HG02798 (cell line): ENCODE results near the gene HYAL4.
"Not testable (repeated sequence)": the region's sequence is repeated elsewhere in the genome, so short reads cannot be mapped to it uniquely, and the experiment has no call there.

ENCODE experiments used
- ATAC-seq: cut with Tn5 transposase; IDR thresholded peaks from one replicate; pipeline ENCODE4 v1.9.1; 2021; ENCODE audit warnings: mild to moderate bottlenecking; ENCODE audit not compliant: unreplicated experiment, poor library complexity

The HYAL4 gene

DNA sequence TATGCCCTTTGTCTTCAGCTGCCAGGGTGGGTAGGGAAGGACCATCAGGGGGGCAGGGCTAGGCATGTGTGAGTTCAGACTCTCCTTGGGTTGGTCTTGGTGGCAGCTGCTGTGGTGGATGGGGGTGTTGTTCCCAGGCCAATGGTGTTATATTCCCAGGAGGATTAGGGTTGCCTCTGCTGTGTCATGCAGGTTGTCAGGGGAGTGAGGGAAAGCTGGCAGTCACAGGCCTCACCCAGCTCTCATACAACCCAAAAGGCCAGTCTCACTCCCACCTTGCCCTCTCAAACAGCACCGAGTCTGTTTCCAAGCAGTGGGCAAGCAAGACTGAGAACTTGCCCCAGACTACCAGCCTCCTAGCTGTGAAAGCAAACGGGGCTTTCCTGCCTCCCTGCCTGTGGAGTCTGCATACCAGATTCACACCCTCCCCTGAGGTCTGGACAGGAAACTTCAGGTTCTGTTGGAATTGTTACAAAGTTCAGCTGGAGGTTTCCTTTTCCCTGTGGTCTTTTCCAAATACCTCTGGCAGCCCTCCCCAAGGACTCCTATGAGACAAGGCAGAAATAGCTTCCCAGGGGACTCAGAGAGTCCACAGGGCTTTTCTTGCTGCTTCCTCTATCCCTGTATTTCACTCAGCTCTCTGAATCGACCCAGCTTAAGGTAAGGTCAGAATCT is 1.4 kb downstream of the HYAL4 start:
- peak; percentile 45 for ATAC-seq

DNA sequence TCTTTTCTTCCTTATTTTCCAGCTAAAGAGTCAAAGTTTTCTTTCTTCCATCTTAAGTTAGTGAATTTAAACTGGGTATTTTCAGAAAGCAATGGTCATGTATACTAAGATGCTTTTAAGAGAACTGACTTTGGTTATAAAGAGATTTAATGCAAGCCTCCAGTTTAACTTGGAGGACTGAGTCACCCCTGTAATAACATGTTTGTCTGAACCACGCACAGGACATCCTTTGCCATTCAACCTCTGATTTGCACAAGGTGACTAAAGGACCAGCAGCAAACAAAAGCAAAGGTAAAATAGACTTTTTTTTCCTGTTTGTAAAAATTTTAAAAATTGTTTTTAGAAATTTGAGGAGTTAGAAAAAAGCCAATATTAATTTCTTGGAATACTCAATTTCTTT is 2.9 kb downstream of the HYAL4 start:
- ATAC-seq, result no peak

DNA sequence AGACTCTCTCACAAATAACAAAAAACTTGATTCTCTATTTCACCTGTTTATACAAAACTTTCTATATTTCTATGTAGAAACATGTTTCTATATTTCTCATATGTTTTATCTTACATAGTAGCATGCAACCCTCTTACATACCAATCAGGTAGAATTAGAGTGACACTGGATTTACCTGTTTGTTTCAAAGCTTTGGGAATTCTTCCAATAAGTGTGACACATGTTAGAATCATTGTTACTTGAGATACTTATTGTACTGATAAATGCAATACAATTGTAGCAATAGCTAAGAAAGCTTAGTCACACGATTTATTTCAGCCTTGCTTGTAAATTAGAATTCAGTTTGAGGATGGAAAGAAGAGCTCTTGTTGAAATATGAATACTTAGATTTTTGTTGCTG is 4.9 kb downstream of the HYAL4 start:
- ATAC-seq, result no peak

DNA sequence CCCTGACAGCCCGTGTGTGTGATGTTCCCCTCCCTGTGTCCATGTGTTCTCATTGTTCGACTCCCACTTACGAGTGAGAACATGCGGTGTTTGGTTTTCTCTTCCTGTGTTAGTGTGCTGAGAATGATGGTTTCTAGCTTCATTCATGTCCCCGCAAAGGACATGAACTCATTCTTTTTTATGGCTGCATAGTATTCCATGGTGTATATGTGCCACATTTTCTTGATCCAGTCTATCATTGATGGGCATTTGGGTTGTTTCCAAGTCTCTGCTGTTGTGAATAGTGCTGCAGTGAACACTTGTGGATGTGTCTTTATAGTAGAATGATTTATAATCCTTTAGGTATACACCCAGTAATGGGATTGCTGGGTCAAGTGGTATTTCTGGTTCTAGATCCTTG is 6.4 kb downstream of the HYAL4 start:
- not testable (repeated sequence) for ATAC-seq

DNA sequence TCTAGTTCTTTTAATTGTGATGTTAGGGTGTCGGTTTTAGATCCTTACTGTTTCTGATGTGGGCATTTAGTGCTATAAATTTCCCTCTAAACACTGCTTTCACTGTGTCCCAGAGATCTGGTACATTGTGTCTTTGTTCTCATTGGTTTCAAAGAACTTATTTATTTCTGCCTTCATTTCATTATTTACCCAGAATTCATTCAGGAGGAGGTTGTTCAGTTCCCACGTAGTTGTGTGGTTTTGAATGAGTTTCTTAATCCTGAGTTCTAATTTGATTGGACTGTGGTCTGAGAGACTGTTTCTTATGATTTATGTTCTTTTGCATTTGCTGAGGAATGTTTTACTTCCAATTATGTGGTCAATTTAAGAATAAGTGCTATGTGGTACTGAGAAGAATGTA is 9.3 kb downstream of the HYAL4 start:
- not testable (repeated sequence) for ATAC-seq

DNA sequence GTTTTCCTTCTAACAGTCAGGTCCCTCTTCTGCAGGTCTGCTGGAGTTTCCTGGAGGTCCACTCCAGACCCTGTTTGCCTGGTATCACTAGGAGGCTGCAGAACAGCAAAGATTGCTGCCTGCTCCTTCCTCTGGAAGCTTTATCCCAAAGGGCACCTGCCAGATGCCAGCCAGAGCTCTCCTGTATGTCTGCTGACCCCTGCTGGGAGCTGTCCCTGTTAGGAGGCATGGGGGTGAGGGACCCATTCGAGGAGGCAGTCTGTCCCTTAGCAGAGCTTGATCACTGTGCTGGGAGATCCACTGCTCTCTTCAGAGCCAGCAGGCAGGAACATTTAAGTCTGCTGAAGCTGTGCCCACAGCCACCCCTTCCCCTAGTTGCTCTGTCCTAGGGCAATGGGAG is 11.5 kb downstream of the HYAL4 start:
- not testable (repeated sequence) for ATAC-seq

DNA sequence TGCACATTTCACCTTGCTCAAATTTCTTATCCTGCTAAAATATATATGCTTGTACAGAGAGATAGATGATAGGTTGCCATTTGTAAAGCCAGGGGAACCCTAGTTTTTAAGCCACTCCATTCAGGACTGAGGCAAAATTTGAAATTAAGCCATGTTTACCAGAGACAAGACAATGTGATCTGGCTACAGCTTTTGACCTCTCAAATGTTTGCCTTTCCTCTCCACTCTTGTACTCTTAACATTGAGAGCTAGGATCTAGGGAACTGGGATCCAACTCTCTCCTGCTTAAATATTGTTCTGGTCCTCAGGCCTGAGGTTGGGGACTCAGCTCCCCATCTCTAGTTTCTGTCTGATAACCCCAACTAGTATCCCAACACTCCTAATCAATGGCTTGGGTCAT is 15.9 kb downstream of the HYAL4 start:
- no peak for ATAC-seq

DNA sequence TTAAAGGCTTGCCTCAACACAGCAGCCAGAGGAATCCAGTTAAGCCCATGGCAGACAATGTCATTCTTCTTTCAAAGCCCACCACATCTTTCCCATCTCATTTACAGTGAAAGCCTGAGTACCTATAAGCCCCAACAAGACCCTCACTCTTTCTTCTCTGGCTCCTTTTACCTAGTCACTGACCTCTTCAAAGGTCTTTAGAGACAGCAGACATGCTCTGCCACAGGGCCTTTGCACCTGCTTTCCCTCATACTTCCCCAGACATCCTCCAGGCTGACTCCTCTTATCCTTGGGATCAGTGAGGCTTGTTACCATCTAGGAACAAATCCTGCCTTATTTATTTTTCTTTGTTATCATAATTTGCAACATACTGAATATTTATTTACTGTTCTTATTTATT is 17.8 kb downstream of the HYAL4 start:
- no peak for ATAC-seq

DNA sequence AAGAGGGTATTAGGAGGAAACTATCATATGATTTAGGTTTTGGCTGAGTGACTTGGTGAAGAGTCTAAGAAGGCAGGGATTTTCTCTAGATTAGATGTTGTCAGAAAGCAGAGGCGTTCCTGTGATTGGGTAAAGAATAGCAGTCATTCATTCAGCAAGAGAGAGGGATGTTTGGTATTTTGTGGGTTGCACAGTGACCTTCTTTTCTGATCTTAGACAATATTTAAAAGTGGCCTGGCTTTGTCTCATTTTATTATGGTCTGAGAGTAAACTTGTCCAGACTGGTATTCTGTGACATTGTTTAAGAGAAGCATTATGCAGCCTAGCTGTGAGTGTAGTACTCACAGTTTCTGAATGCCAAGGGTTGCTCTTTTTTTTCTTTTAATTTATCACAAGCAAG is 18.5 kb downstream of the HYAL4 start:
- ATAC-seq, result no peak

DNA sequence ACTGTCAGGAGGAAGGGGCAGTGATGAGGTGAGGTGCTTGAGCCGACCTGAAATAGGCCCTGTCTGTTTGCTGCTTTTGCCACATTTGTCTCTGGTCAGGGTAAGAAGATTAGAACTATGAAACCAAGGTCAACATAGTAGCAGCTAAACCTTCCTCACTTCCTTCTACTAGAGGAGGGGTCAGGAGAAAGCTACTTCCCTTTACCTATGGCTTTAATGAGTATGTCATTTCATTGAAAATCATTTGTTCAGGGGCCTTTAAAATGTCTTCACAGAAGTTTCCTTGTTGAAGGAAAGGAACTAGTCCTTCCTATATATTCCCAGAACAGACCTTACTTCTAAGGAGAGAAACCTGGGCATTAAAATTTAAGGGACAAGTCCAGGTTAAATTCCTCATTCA is 19.0 kb downstream of the HYAL4 start:
- no peak for ATAC-seq

DNA sequence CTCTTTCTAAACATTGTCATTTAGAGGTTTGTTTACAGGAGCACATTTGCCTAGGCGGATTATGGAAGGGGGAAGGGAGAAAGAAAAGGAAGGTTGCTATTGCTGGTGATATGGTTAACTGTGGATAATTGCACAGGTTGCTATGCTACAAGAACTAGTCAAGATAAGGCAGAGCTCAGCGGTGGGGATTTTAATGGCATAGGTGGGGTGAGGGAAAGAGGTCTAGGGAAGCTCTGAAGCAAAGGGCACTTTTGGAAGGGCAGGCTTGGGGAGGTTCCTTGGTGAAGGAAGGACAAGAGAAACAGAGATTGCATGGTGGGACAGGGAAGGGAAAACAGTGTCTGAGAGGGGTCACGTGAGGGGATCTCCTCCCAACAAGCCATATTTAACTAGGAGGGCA is 19.5 kb downstream of the HYAL4 start:
- ATAC-seq, result no peak

DNA sequence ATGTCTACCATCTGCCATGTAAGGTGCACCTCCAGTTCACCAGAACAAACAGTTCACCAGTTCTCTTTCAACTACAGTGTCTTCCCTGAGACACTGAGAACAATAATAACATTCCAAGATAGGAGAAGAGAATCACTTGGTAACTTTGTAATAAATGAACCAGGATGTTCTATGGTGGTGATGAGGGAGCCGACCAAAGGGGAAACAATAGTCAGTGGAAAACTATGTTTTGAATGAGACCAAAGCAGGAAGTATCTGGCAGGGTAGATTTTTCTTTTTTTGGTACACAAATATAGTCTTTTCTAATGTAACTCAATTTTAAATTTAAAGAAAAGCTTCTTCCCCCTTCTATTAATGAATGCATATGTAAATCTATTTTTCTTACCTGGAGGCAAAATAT is 20.0 kb downstream of the HYAL4 start:
- no peak for ATAC-seq

DNA sequence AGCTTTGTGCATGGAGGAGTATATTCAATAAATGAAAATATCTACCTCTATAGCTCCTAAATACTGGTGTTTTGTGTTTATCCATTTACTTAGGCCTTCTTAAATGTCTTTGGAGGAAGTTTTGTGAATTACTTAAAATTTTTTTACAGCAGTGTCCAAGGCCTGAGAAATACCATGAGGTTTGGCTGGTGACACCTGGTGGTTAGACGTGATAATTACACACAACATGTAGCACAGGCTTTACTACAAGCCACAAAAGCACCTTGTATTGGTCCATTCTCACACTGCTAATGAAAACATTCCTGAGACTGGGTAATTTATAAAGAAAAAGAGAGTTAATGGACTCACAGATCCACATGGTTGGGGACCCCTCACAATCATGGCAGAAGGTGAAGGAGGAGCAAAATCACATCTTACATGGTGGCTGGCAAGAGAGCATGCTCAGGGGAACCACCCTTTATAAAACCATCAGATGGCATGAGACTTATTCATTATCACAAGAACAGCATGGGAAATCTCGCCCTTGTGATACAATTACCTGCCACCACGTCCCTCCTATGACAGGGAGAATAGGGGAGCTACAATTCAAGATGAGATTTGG is 20.6 kb downstream of the HYAL4 start:
- peak; percentile 88 for ATAC-seq

DNA sequence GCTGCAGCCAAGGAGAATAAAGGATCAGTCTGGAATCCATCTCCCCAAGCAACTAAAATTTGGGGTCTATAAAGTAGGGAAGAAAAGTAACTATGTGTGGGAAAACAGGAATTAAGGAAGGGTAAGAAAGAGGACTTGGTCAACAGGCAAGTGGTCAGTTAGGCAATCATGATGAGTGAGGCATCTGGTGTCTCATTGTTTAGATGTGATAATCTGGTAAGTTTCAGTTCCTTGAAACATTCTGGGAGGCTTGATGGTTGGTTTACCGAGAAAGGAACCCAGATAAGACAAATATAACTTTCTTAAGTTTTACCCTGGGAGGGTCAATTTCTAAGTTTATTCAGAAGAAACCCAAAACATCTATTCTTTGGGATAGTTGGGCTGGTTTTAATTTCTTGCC is 22.3 kb downstream of the HYAL4 start:
- ATAC-seq, result no peak

DNA sequence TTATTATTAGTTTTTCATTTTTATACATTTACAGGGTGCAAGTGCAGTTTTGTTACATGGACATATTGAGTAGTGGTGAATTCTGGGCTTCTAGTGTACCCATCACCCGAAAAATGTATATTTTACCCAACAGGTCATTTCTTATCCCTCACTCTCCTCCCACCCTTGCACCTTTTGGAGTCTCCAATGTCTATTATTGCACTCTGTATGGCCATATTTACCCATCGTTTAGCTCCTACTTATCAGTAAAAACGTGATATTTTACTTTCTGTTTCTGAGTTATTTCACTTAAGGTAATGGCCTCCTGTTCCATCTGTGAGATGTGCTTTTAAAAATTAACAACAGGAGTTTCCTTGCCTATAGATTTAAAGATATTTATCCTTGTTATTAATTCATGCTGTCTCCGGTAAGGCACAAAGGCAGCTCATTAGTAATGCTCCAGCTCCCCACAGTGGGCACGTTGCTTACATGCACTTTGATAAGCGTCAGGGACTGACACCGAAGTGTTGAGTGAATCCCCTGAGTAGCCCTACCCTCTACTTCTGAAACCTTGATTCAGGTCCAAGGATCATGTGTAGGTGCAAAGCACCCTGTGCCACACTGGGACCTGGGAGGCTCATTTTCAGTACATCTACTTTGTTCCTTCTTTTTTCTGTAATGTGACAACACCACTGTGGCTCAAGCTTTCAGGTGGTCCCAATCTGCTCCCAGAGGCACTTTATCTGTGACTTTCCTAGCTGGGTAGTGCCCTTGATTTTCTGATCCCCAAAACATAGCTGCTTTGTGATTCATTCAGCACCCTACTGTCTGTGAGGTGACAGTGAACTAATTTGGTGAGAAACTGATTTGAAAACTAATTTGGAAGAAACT is 27.3 kb downstream of the HYAL4 start:
- ATAC-seq, result peak; percentile 88

DNA sequence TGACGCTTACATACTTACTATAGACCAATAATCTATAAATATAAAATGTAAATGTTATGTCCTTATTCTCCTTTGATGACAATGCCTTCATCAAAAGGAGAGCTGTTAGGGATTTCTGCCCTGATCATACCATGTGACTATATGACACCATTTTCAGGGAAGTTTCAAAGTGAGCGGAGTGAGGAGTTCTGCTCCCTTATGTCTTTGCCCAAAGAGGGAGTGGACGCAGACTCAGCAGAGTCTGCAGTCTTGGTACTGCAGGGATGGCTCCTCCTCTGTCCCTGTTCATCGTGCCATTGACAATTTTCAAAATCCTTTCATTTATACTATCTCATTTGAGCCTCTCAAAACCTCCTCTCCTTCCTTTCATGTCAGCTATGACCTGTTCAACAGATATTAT is 27.9 kb downstream of the HYAL4 start:
- ATAC-seq, result no peak

DNA sequence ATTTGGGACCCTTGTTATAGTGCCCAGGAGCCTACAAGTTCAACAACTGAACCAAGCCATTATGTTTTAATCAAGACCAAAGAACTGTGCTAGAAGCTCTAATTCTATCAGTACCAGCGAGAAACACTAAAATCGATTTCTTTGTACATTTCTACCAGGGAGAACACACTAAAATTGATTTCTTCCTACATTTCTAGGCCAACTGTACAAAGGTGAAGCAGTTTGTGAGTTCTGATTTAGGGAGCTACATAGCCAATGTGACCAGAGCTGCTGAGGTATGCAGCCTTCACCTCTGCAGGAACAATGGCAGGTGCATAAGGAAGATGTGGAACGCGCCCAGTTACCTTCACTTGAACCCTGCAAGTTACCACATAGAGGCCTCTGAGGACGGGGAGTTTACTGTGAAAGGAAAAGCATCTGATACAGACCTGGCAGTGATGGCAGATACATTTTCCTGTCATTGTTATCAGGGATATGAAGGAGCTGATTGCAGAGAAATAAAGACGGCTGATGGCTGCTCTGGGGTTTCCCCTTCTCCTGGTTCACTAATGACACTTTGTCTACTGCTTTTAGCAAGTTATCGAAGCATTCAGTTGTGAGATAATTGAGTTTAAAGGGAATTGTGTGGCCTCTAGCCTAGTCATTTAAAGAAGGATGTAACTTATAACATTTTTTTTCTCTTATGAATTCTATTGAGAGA is 31.7 kb downstream of the HYAL4 start:
- ATAC-seq, result no peak

DNA sequence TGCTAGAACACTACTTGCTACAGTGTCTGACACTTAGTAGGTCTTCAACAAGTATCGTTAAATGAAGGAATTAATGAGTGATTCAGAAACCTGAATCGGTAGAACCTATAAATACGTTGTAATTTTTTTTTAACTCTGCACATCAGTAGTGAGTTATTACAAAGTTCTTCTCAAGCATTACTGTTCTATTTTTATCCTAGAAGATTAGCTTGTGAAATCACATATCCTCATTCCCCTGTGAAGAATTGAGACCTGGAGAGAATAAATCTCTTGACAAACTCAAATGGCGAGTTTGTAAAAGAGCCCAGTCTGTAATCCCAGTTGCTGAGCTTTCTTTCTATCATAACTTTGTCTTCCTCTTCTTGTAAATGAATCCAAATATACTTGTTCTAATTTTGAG is 34.7 kb downstream of the HYAL4 start:
- no peak for ATAC-seq

DNA sequence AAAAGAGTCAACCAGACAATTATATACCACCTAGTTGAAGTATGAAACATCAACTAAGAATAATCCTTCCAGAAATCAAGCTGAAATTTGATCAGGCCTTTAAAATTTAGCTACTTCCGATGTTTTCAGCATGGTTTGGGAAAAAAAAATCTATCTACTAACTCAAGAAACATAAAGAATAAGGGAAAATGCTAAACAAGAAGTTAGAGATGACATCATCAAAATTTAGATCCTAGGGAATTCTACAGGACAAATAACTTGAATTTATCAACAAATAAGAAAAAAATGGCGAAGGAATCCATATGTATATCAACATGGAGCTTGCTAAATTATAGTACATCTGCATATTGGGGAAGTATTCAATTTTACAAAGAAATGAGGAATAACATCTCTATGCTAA is 36.3 kb downstream of the HYAL4 start:
- no peak for ATAC-seq

DNA sequence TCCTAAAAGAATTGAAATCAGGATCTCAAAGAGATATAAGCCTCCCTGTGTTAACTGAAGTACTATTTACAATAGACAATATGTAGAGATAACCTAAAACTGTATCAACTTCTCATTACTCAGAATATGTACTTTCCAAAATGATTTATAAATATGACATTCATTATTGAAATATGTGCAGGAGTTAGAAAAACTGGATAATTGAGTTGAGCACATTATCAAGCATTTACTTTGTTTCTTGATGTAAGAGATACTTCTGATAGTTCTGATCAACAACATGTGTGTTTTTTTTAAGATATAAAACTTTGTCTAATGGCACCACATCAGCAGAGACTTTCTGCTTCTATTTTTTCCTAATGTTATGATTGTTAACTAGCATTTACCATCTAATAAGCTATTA is 38.2 kb downstream of the HYAL4 start:
- ATAC-seq, result no peak

DNA sequence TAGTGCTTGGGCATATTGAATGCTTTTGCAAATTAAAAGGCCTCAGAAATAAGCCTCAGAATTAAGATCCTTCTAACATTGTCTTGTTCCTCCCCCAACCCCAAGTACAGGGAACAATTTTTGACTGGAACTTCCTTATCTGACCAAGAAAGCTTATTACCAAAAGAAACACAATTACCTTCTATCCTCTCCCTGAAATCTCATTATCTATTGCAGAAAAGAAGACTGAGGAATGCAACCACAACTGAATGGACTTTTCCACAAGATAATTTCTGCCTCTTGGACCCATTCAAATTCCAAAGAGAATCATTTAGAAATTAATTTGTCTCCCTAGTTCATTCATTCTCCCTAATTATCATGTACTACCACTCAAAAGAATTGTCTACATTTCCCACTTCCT is 43.2 kb downstream of the HYAL4 start:
- ATAC-seq, result no peak
